Myocyte (in vitro differentiated cells): ENCODE measurements around the gene NHLRC1. TPM values are rescaled to one million over a fixed set of nuclear protein-coding genes. Genes with fewer than 3 reads are reported as not detected.
A peak's percentile ranks its signal among the peaks of the same experiment; 100 is the strongest.

Experiments used
- DNase-seq: peaks from one replicate; pipeline ENCODE4 v3.0.0-alpha.2; 2012; ENCODE audit warnings: low read depth
- total RNA-seq: library from RNA; depleted of rRNA; stranded (reverse); fragments of >200 nt; gene quantifications from 2 replicates; pipeline ENCODE4 v1.2.3, GENCODE V29; 2014

The NHLRC1 gene
- total RNA-seq, 1 donor from 2014 or later: 3.4 TPM

- no peak for DNase-seq
These were observed 17.6 kb upstream of the NHLRC1 start for GRCh38 chr6:18139935-18140621.

GRCh38 chr6:18138906-18139305, 16.4 kb upstream of the NHLRC1 start:
- no peak for DNase-seq

GRCh38 chr6:18136260-18136659, 13.8 kb upstream of the NHLRC1 start:
- DNase-seq: no peak

GRCh38 chr6:18135171-18135570, 12.7 kb upstream of the NHLRC1 start:
- DNase-seq: no peak

GRCh38 chr6:18132346-18132745, 9.9 kb upstream of the NHLRC1 start:
- no peak for DNase-seq

- DNase-seq: no peak
These were observed 3.6 kb upstream of the NHLRC1 start for GRCh38 chr6:18126121-18126520.

- DNase-seq: no peak
These were observed 823 bp downstream of the NHLRC1 start for GRCh38 chr6:18121580-18122127.

GRCh38 chr6:18119236-18119635, 3.2 kb downstream of the NHLRC1 start:
- DNase-seq: no peak

GRCh38 chr6:18118330-18118729, 4.1 kb downstream of the NHLRC1 start:
- no peak for DNase-seq

- no peak for DNase-seq
These were observed 5.3 kb downstream of the NHLRC1 start for GRCh38 chr6:18117136-18117535.

GRCh38 chr6:18115356-18115755, 7.1 kb downstream of the NHLRC1 start:
- DNase-seq: no peak

GRCh38 chr6:18110162-18110561, 12.3 kb downstream of the NHLRC1 start:
- DNase-seq: peak; percentile 87

GRCh38 chr6:18107061-18107460, 15.4 kb downstream of the NHLRC1 start:
- no peak for DNase-seq

GRCh38 chr6:18102783-18103509, 19.5 kb downstream of the NHLRC1 start:
- DNase-seq: peak; percentile 71

- DNase-seq: no peak
These were observed 20.6 kb downstream of the NHLRC1 start for GRCh38 chr6:18101873-18102272.

GRCh38 chr6:18101271-18101670, 21.2 kb downstream of the NHLRC1 start:
- DNase-seq: peak; percentile 35

GRCh38 chr6:18100296-18100695, 22.2 kb downstream of the NHLRC1 start:
- no peak for DNase-seq

- peak; percentile 29 for DNase-seq
These were observed 23.0 kb downstream of the NHLRC1 start for GRCh38 chr6:18099511-18099910.

- DNase-seq: no peak
These were observed 26.1 kb downstream of the NHLRC1 start for GRCh38 chr6:18096423-18096822.

GRCh38 chr6:18091382-18091781, 31.1 kb downstream of the NHLRC1 start:
- no peak for DNase-seq

GRCh38 chr6:18090349-18090786, 32.1 kb downstream of the NHLRC1 start:
- DNase-seq: no peak
